IMR-90 (cell line): ENCODE results near the gene SETD6. TPM values are rescaled to one million over a fixed set of nuclear protein-coding genes. Genes with fewer than 3 reads are reported as not detected.

Experiments
- ATAC-seq: fragments of 200-7000 bp; cut with Tn5 transposase; 2 replicates; pipeline ENCODE4 v1.9.1; 2020; ENCODE audit warnings: low read depth, mild to moderate bottlenecking, moderate library complexity
- BruUV-seq: library from RNA; stranded (reverse); fragments of 400-500 nt; replicated peaks from 2 replicates; lab custom pipeline; 2021; lab: Mats Ljungman, UMichigan
- CTCF ChIA-PET: fragments of 300-600 bp; formaldehyde crosslinking; extraction: SDS; loops from one replicate; lab custom pipeline; 2021; ENCODE audit warnings: antibody characterized with exemption; lab: Yijun Ruan, JAX
- POLR2A ChIA-PET: fragments of 300-600 bp; sonication (Branson Sonifier 250); formaldehyde crosslinking; loops from one replicate; lab custom pipeline; 2022; ENCODE audit warnings: antibody characterized with exemption; ENCODE audit not compliant: unreplicated experiment; lab: Charles Lee
- DNase-seq: peaks from one replicate; pipeline ENCODE4 v3.0.0; 2013
- H2AFZ ChIP-seq: replicated peaks from 2 replicates; pipeline ENCODE3; 2013; ENCODE audit warnings: low read length, mild to moderate bottlenecking; ENCODE audit not compliant: poor library complexity
- H2AK5ac ChIP-seq: 2 replicates; pipeline ENCODE4 v1.6.1; 2013; ENCODE audit warnings: low read depth, low read length, inconsistent platforms
- H2AK9ac ChIP-seq: replicated peaks from 2 replicates; pipeline ENCODE3; 2013; ENCODE audit warnings: mild to moderate bottlenecking, low read depth, low read length, moderate library complexity; ENCODE audit not compliant: poor library complexity
- H2BK120ac ChIP-seq: 2 replicates; pipeline ENCODE4 v1.6.1; 2013; ENCODE audit warnings: low read depth, low read length, inconsistent platforms
- H2BK15ac ChIP-seq: 3 replicates; pipeline ENCODE4 v1.6.1; 2013; ENCODE audit warnings: low read depth, low read length, inconsistent platforms
- H2BK20ac ChIP-seq: 2 replicates; pipeline ENCODE4 v1.6.1; 2013; ENCODE audit warnings: low read depth, mild to moderate bottlenecking, inconsistent platforms, low read length, moderate library complexity
- H2BK5ac ChIP-seq: 2 replicates; pipeline ENCODE4 v1.6.1; 2013; ENCODE audit warnings: mild to moderate bottlenecking, low read depth, low read length, inconsistent platforms; ENCODE audit not compliant: poor library complexity, severe bottlenecking
- H3K14ac ChIP-seq: replicated peaks from 2 replicates; pipeline ENCODE4 v1.6.1; 2013; ENCODE audit warnings: low read depth, low read length, inconsistent platforms
- H3K18ac ChIP-seq: 2 replicates; pipeline ENCODE4 v1.6.1; 2013; ENCODE audit warnings: low read depth, low read length, control low read depth
- H3K23ac ChIP-seq: 2 replicates; pipeline ENCODE4 v1.6.1; 2013; ENCODE audit warnings: low read depth, low read length, inconsistent platforms
- H3K27ac ChIP-seq: 2 replicates; pipeline ENCODE4 v1.5.1; 2013; ENCODE audit warnings: mild to moderate bottlenecking, control low read depth, low read length; ENCODE audit not compliant: insufficient read depth
- H3K27me3 ChIP-seq: 2 replicates; pipeline ENCODE4 v1.6.1; 2013; ENCODE audit warnings: low read length; ENCODE audit not compliant: control insufficient read depth, insufficient read depth
- H3K36me3 ChIP-seq: 2 replicates; pipeline ENCODE4 v1.6.1; 2013; ENCODE audit warnings: low read length, mixed read lengths; ENCODE audit not compliant: control insufficient read depth, insufficient read depth
- H3K4ac ChIP-seq: 2 replicates; pipeline ENCODE4 v1.6.1; 2013; ENCODE audit warnings: low read depth, low read length, inconsistent platforms
- H3K4me1 ChIP-seq: 2 replicates; pipeline ENCODE4 v1.6.1; 2013; ENCODE audit warnings: low read length, mixed read lengths; ENCODE audit not compliant: control insufficient read depth, insufficient read depth
- H3K4me2 ChIP-seq: 2 replicates; pipeline ENCODE4 v1.6.1; 2013; ENCODE audit warnings: low read depth, mild to moderate bottlenecking, control low read depth, low read length, moderate library complexity
- H3K4me3 ChIP-seq: 2 replicates; pipeline ENCODE4 v1.5.1; 2013; ENCODE audit warnings: low read depth, mild to moderate bottlenecking, control low read depth, low read length, moderate library complexity; ENCODE audit not compliant: insufficient read depth
- H3K56ac ChIP-seq: 2 replicates; pipeline ENCODE4 v1.6.1; 2013; ENCODE audit warnings: low read length, inconsistent platforms; ENCODE audit not compliant: insufficient read depth; ENCODE audit errors: extremely low read depth
- H3K79me1 ChIP-seq, 2 experiments: 2 replicates each; pipeline ENCODE4 v1.6.1; 2013; ENCODE audit warnings: low read length in 2 of 2, inconsistent platforms in 1 of 2, low read depth in 1 of 2
- H3K9ac ChIP-seq: 2 replicates; pipeline ENCODE4 v1.6.1; 2013; ENCODE audit warnings: low read depth, low read length, control low read depth
- H3K9me1 ChIP-seq: 2 replicates; pipeline ENCODE4 v1.6.1; 2013; ENCODE audit warnings: low read length, inconsistent platforms; ENCODE audit not compliant: insufficient read depth
- H3K9me3 ChIP-seq: 2 replicates; pipeline ENCODE4 v1.6.1; 2013; ENCODE audit warnings: low read length; ENCODE audit not compliant: control insufficient read depth, insufficient read depth
- H4K20me1 ChIP-seq: 2 replicates; pipeline ENCODE4 v1.6.1; 2013; ENCODE audit warnings: low read length, inconsistent platforms; ENCODE audit not compliant: insufficient read depth
- H4K5ac ChIP-seq: 2 replicates; pipeline ENCODE4 v1.6.1; 2013; ENCODE audit warnings: mild to moderate bottlenecking, low read depth, low read length, control low read depth
- H4K8ac ChIP-seq, 2 experiments: 2 replicates each; pipeline ENCODE4 v1.6.1; 2013; ENCODE audit warnings: low read depth in 2 of 2, low read length in 2 of 2, control low read depth in 1 of 2, inconsistent platforms in 1 of 2
- H4K91ac ChIP-seq: 2 replicates; pipeline ENCODE4 v1.6.1; 2013; ENCODE audit warnings: low read depth, low read length, inconsistent platforms; ENCODE audit not compliant: insufficient read depth
- CEBPB ChIP-seq: IDR thresholded peaks from 2 replicates; pipeline ENCODE4 v1.6.1; 2012; ENCODE audit warnings: low read depth, low read length, improper control_type of control experiment
- POLR2A ChIP-seq: IDR thresholded peaks from 2 replicates; pipeline ENCODE4 v1.6.1; 2012; ENCODE audit warnings: mild to moderate bottlenecking, low read depth, low read length
- RAD21 ChIP-seq: IDR thresholded peaks from 2 replicates; pipeline ENCODE4 v1.6.1; 2012; ENCODE audit warnings: low read length, improper control_type of control experiment
- SMC3 ChIP-seq: fragments of 150-350 bp; IDR thresholded peaks from 2 replicates; pipeline ENCODE4 v1.6.1; 2016; ENCODE audit warnings: low read depth, mild to moderate bottlenecking, antibody characterized with exemption, low read length, moderate library complexity
- WGBS, 2 experiments: methylation state at CpG; one replicate each; pipeline versions ENCODE4 v1.1.5 to v1.1.7; 2013; ENCODE audit warnings: missing lambda C conversion rate in 2 of 2; ENCODE audit not compliant: insufficient read length in 1 of 2; ENCODE audit errors: extremely low coverage in 2 of 2; 5-methylcytosine and 5-hydroxymethylcytosine counted together
- dilution Hi-C: fragments of 300-500 bp; cut with HindIII; formaldehyde crosslinking; loops from one replicate; pipeline ENCODE4 v1.14.3; 2018; ENCODE audit warnings: low sequenced_read_pairs; ENCODE audit not compliant: unreplicated experiment
- in situ Hi-C: fragments of 300-500 bp; cut with MboI; formaldehyde crosslinking; loops from 3 replicates; pipeline ENCODE4 v1.14.3; 2019; ENCODE audit warnings: low sequenced_read_pairs, inconsistent platforms, mixed read lengths
- intact Hi-C: fragments of 100-400 bp; cut with micrococcal nuclease; formaldehyde crosslinking; loops from 2 replicates; pipeline ENCODE4 v1.10.0; 2022
- polyA plus RNA-seq, 3 experiments: library from polyadenylated mRNA; depleted of rRNA; stranded (reverse); fragments of >200 nt; gene quantifications; 2 replicates each; pipeline ENCODE4 v1.2.3, GENCODE V29; 2012; ENCODE audit warnings: low replicate concordance in 1 of 3
- total RNA-seq: library from RNA; depleted of rRNA; stranded (reverse); fragments of >200 nt; gene quantifications from 2 replicates; pipeline ENCODE4 v1.2.3, GENCODE V29; 2012

The SETD6 gene
- total and polyA plus RNA-seq, 2 of the 4 experiments (the other 2 are of a cell fraction) = 3.2 to 6.4 TPM

DNA sequence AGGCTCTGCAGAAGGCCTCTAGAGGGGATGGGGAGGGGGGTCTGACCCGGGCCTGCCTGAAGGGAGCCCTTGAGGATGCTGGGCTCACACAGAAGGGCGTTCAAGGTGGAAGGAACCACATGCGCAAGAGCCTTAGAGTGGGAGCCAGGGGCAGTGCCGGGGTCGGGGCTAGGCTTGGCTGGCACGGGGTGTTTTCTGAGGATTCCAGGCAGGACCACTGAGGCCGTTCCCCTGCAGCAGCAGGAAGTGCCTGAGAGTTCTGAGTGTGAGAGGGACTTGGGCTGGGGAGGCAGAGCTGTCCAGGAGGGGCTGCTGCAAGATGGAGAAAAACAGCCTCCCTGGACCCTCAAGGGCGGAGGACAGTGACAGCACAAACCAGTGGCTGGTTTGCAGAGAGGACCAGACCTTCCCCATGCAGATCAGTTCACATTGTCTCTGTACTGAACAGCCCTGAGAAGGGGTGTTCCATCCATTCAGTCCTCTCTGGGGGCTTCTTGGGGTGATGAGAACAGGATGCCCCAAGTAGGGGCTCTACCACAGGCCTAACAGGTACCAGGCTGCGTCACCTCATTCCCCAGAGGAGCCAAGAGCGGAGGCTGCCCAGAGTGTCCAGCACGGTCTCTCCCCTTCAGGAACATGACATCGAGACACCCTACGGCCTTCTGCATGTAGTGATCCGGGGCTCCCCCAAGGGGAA, 12.0 kb upstream of the SETD6 start (continued):
- no peak for TF ChIP-seq SMC3

DNA sequence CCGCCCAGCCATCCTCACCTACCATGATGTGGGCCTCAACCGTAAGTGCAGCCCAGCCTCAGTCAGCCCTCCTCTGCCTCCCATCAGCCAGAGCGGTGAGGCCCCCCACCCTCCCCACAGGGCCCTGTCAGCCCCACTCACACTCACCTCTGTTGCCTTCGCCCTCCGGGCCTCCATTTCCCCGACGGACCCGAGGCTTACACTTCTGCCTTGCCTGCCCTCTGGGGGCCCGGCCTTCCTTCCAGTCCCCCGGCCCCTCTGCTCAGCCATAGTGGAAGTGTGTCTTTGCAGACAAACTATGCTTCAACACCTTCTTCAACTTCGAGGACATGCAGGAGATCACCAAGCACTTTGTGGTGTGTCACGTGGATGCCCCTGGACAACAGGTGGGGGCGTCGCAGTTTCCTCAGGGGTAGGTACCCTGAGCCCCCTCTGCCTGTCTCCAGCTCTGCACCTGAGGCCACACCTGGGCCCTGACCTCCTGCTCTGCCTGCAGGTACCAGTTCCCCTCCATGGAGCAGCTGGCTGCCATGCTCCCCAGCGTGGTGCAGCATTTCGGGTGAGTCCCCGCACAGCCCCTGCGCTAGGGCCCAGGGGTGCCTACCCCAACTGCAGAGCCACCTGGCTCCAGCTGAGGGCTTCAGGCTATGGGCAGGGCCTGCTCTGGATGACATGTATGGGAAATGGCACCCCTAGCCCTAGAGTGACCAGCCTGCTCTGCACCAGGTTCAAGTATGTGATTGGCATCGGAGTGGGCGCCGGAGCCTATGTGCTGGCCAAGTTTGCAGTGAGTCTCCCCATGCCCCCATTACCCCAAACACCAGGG, 11.2 kb upstream of the SETD6 start:
- no peak overlapping the region for H2BK120ac ChIP-seq
- H3K23ac ChIP-seq = no peak overlapping the region
- in situ Hi-C loops = no loop called here
- peaks cover 6% of the 10 kb centered on the region; the same call in 1 of the 2 replicates for H3K4me1 ChIP-seq
- ChIA-PET CTCF (no interaction called here), POLR2A (no interaction called here)
- no peak overlapping the region for H3K56ac ChIP-seq
- no peak overlapping the region for H2BK20ac ChIP-seq
- no peak for ATAC-seq
- dilution Hi-C loops = no loop called here
- no peak overlapping the region for H2AK5ac ChIP-seq
- no peak overlapping the region for H2BK15ac ChIP-seq
- no peak overlapping the region for H3K4ac ChIP-seq
- H3K9me1 ChIP-seq = 0 out of 2 replicates have a peak, but pooled peaks cover 4% of the 10 kb centered on the region
- TF ChIP-seq RAD21 (no peak), POLR2A (no peak), SMC3 (no peak), CEBPB (no peak)
- H3K36me3 ChIP-seq = 0 out of 2 replicates have a peak, but pooled peaks cover 3% of the 10 kb centered on the region
- BruUV-seq = no TSS peak
- H3K18ac ChIP-seq = no peak overlapping the region
- no peak overlapping the region for H2AFZ ChIP-seq
- H3K79me1 ChIP-seq = 0 out of 4 replicates have a peak, but pooled peaks cover 0 to 7% of the 10 kb centered on the region in 2 experiments
- H2BK5ac ChIP-seq = no peak overlapping the region
- no peaks in the 10 kb centered on the region for H3K9me3 ChIP-seq
- no peak overlapping the region for H3K27ac ChIP-seq
- no peaks in the 10 kb centered on the region; the same call in 1 of the 2 replicates for H3K27me3 ChIP-seq
- no peak overlapping the region for H4K8ac ChIP-seq
- WGBS, 2 experiments = 93% methylated on average over 8 of the region's 21 CpGs; no CpG with 5 or more reads in 1 of the 2 experiments
- no peak for DNase-seq
- intact Hi-C loops = no loop called here
- no peak overlapping the region for H4K91ac ChIP-seq
- H4K20me1 ChIP-seq = no peaks in the 10 kb centered on the region
- no peak overlapping the region for H2AK9ac ChIP-seq
- no peak overlapping the region for H3K9ac ChIP-seq
- H3K14ac ChIP-seq = no peak overlapping the region
- H3K4me3 ChIP-seq = no peak overlapping the region
- no peak overlapping the region for H3K4me2 ChIP-seq
- no peak overlapping the region for H4K5ac ChIP-seq
